RPMI8226 (cell line): ENCODE results near the gene ARL15.
"Not testable (repeated sequence)": the region's sequence is repeated elsewhere in the genome, so short reads cannot be mapped to it uniquely, and the experiment has no call there.

ENCODE experiments used
- DNase-seq: peaks from one replicate; pipeline ENCODE4 v3.0.0-alpha.2; 2015

The ARL15 gene

DNA sequence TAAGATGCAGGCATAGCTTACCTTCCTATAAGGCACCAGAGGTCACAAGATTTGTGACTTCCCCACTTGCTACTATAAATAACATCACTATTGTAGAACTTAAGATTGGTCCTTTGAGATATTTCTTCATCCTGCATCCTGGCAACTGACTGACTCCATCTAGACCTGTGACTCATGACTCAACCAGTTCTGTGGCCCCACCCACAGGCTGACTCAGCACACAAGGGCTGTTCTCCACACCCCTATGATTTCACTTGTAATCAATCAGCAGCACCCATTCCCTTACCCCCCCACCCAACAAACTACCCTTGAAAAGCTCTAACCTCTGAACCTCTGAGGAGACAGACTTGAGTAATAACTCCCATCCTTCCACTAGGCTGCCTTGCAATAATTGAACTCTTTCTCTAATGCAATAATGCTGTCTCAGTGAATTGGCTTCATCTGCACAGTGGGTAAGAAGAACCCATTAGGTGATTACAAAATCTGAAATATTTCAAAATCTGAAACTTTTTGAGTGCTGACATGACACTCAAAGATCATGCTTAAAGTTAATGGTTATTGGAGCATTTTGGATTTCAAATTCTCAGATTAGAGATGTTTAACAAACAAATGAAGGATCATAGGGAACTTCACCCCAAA, 296.7 kb downstream of the ARL15 start:
- no peak for DNase-seq

DNA sequence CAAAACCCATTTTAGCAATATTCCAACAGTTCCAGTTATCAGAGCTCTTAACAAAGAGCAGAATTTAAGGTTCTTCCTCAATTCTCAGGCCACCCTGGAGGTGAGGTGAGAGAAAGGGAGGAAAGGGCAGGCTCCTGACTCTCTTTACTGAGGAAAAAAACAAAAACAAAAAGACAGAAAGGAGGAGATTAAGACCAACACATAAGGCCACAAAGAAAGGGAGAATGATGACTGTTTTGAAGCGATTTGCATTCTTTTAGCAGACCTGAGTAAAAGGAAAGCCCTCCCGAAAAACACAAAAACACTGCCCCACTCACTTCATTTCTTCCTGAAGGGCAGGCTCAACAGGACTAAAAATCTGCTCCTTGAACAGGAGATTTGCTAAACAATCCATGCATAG, 300.5 kb downstream of the ARL15 start:
- no peak for DNase-seq

DNA sequence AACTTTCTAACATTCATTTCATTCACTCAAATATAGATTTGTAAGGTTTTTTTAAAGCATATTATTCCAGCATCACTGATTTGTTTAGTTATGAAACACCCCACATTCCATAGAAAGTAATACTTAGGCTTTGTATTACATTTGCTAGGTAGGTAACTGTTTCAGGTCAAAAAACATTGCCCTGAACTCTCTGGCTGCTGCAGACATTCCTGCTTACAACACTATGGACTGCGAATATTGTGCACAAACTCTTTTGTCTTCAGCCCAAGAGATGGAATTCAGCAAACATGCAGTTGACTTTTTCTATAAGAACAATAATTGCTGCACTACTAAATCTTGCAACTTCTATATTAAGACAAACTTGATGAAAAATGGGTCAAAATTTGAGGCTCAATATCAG, 301.0 kb downstream of the ARL15 start:
- DNase-seq, result no peak

GRCh38 chr5:54007827-54008777, 302.3 kb downstream of the ARL15 start:
- DNase-seq, result no peak

GRCh38 chr5:54004697-54005096, 305.7 kb downstream of the ARL15 start:
- no peak for DNase-seq

GRCh38 chr5:54002779-54003178, 307.6 kb downstream of the ARL15 start:
- no peak for DNase-seq

- no peak for DNase-seq
Measured at GRCh38 chr5:54001976-54002775, 308.2 kb downstream of the ARL15 start.

DNA sequence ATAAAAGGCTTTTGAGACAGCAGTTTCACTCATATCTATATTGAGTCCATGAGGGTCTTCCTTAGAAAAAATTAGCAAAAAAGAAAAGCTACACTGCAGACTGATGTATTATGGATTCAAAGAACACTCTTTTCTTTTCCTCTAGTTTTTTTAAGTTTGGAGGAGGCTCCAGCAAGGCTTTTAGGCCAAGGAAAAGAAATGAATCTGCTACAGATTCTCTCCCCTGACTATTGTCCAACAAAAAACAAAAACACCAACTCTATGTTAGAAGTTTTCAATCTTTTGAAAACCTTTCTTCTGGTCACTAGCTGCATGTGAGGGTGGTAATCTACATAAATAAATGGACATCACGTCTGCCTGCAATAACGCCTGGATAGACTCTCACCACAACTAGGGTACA, 310.4 kb downstream of the ARL15 start:
- DNase-seq, result no peak

DNA sequence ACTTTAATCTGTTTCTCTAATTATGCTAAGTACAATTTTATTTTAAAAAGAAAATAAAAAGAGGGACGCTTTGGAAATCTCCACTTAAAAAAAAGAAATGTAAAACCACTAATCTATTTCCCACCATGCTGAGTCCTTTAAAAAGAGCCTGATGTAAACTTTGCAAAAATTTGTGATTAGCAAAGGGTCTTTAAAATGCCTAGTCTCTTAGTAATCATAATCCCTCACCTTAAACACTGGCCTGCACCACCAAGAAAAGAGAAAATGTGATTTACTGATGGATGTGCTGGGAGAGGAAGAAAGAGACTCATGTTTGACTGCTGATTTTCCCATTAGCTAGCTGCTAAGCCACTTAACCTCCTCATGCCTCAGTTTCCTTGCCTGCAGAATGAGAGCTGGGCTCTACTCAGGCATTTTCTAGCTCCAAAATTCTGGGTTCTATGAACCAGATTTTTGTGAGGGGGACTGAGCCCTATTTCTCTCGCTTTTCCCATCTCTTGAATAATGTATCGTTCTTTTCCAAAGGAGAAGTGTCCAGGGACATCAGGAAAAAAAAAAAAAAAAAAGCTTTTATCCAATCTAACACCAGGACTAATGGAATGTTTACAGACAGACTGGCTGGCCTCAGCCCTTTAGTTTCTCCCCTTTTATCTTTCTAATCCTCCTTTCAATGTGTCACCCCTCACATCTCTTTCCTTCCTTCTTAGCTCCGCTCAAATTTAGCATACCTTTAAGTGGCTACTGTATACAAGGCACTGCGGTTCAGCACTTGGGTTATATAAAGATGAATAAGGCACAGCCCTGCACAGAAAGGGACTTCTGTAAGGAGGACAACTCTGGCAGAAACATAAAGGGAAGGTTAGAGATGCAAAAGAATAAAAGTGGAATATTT, 312.4 kb downstream of the ARL15 start:
- no peak for DNase-seq

DNA sequence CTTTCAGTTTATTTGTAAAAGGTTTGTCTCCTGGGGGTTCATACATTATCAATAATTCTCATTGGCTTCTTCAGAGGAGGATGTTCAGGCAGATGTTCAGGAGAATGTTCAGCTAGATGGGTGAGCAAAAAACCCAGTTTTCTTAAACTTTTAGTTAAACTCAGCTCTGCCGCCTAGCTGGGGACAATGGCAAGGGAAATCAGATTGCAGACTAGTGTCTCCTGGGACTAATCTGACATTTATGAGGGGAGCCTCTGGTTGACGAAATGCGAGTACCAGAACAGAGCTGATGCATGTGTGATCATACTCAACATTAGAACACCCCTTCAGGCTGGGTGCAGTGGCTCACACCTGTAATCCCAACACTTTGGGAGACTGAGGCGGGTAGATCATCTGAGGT, 314.4 kb downstream of the ARL15 start:
- no peak for DNase-seq

GRCh38 chr5:53994148-53994547, 316.2 kb downstream of the ARL15 start:
- DNase-seq, result no peak

GRCh38 chr5:53991942-53992341, 318.4 kb downstream of the ARL15 start:
- no peak for DNase-seq

DNA sequence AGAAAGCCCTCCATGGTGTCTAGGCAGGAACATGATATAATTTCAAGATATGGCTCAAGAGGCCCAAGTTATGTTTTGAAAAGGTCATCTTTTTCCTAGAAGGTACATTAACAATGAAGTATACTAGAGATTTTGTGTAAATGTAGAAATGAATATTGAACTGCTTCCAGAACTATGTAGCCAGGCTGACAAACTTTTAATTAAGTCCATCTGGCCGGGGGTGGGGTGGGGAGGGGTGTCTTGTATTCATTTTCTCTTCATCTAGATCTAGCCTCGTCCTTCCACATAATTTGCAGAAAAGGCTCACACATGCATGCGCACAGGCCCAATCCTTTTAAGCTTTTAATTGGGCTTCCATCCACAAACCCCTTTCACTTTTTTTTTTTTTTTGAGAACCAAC, 323.3 kb downstream of the ARL15 start:
- DNase-seq, result no peak

DNA sequence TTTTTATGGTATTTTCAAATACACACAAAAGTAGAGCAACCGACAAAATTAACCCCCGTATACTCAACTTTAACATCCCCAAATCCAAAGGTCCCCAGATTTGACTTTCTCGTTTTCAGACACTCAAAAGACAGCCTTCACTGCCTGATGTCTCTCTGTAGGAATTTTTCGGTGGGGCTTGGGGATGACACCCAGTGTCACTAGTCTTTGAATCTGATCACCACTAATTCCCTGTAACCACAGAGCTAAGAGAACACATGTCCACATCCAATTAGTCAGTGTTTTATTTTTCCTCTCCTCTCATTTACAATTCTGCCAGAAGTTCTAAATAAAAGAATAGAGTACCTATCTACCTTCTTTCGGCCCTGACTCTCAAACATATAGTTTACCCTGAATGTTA, 324.6 kb downstream of the ARL15 start:
- no peak for DNase-seq

DNA sequence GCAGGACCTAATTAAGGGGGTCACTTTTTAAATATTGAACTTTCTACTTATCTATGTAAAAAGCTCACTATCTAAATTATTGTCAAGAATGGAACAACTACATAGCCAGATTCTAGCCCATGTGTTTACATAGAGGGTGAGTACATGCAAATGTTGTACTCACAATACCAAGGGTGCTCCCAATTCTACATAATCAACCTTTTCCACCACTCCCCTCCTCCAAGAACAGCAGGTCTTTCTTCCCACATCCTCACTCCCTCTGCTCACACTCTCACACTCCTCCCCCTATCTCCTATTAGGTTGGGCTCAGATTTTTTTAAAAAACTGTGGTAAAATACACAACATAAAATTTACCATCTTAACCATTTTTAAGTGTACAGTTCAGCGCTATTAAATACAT, 325.4 kb downstream of the ARL15 start:
- no peak for DNase-seq

DNA sequence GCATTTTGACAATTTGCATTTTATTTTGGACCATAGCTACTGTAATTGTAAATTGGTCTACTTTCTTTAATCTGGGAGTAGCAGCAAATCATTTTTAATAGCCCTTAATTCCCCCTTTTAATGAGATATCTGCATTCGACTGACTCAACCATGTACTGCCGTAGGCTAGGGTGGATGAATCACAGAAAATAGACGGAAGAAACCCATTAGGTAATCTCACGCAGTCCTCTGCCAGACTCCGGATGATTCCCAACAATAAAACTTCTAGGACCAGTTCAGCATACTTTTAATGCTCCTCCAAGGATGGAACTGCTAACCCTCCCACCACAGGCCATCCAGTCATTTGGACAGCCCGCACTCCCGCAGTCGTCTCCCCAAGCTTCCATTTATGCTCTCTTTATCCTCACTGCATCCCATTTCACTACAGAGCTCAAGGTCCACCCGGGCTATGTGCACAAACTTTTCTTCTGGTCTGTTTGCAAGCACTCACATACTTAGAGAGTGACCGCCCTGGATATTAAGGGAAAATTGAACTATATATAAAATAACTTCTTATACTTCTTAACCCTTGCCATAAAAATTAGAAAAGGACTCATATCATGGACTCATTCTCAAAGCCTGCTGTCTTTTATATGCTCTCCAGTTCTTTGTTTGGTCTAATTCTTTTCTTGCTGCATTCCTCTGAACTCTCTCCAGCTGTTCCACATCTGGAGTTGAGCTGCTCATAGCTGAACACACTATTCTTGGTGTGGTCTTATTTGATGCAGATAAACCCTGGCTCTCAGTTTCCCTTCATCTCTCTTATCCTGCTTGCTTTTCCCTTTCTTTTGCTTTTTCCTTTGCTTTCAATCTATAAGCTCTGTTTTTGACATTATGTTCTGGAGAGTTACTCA, 326.6 kb downstream of the ARL15 start:
- no peak for DNase-seq

GRCh38 chr5:53982319-53982718, 328.1 kb downstream of the ARL15 start:
- DNase-seq, result not testable (repeated sequence)

DNA sequence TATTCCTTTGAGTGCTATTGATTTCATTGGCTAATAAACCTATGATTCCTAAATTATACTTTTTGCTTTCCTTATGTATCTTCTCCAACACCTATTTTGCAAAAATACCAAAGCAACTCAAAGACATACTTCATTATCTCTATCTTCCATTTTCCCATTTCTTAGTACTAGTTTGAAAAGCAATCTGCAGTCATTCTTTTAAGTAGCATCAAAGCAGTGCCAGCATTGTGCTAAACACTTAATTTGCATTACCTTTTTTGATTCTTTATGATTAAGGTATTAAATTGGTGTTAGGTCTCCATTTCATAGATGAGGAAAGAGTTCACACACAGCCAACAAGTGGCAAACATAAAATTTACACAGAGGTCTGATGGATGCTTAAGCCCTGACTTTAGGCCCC, 330.3 kb downstream of the ARL15 start:
- DNase-seq, result no peak

DNA sequence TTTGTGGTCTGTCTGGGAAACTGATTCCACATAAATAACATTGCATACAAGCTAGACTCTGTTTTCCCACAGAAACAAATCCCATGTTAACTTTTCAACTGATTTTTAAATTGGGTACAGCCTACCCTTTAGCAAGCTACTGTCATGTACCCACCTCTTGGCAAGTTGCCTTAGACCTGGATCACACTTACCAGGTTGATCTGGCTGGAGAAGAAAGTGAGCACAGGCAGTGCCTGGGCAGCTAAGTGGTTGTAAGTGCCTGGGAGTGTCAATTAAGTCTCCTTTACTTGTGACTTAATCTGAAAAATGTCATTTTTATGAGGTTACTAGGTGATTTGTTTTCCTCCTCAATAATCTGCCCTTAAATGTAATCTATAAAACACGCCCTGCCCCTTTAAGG, 336.4 kb downstream of the ARL15 start:
- no peak for DNase-seq

GRCh38 chr5:53972314-53972713, 338.1 kb downstream of the ARL15 start:
- no peak for DNase-seq

GRCh38 chr5:53971551-53971950, 338.8 kb downstream of the ARL15 start:
- DNase-seq, result no peak
